ENCODE measurements around the gene ZNRF2. TPM values are rescaled to one million over a fixed set of nuclear protein-coding genes. Genes with fewer than 3 reads are reported as not detected.

Gene ZNRF2
- total RNA-seq, 3 donors from 2014 or later (not counting 1 experiment from before 2014, with no cell fraction given): 35.0 to 43.7 (median 36.3) TPM

- Histone ChIP-seq H3K27ac (ENCODE audit: low read length) (no peak overlapping the region), H3K27me3 (ENCODE audit: control insufficient read depth, insufficient read depth, low read length) (no peaks in the 10 kb centered on the region), H3K9me3 (ENCODE audit: control insufficient read depth, insufficient read depth, low read length) (no peaks in the 10 kb centered on the region), H3K4me1 (ENCODE audit: control insufficient read depth, insufficient read depth, low read length) (no peaks in the 10 kb centered on the region), H3K36me3 (ENCODE audit: control insufficient read depth, insufficient read depth, low read length) (peaks cover 4% of the 10 kb centered on the region), H3K4me3 (ENCODE audit: low read length) (no peak overlapping the region)
- intact Hi-C loops (cut with micrococcal nuclease): no loop called here
- DNase-seq: no peak
- TF ChIP-seq CTCF (IDR thresholded peaks at IDR 0.05): no peak
- ATAC-seq: no peak
- Mint-ChIP-seq H3K36me3 (peaks cover 7% of the 10 kb centered on the region), H3K4me3 (no peak overlapping the region), H3K27me3 (ENCODE audit: low read depth in 2 of 2) (no peaks in the 10 kb centered on the region), H3K27ac (no peak overlapping the region), H3K9me3 (no peaks in the 10 kb centered on the region), H3K4me1 (no peaks in the 10 kb centered on the region)
- WGBS (ENCODE audit: insufficient coverage): 93% methylated on average over 1 of the region's 2 CpGs
Measured at GRCh38 chr7:30405179-30405578, 120.8 kb downstream of the ZNRF2 start.

GRCh38 chr7:30406664-30407425, 122.4 kb downstream of the ZNRF2 start:
- no peaks in the 10 kb centered on the region for H3K27me3 ChIP-seq (ENCODE audit: control insufficient read depth, insufficient read depth, low read length)
- ATAC-seq (no peak), DNase-seq (no peak)
- intact Hi-C loops (cut with micrococcal nuclease): no loop called here
- TF ChIP-seq CTCF (IDR thresholded peaks at IDR 0.05): no peak
- H3K4me1 Mint-ChIP-seq: no peaks in the 10 kb centered on the region
- H3K4me1 ChIP-seq (ENCODE audit: control insufficient read depth, insufficient read depth, low read length): no peaks in the 10 kb centered on the region
- no peak overlapping the region for H3K27ac Mint-ChIP-seq
- no peaks in the 10 kb centered on the region for H3K9me3 Mint-ChIP-seq
- H3K36me3 Mint-ChIP-seq: peaks cover 7% of the 10 kb centered on the region
- no peak overlapping the region for H3K27ac ChIP-seq (ENCODE audit: low read length)
- peaks cover 4% of the 10 kb centered on the region for H3K36me3 ChIP-seq (ENCODE audit: control insufficient read depth, insufficient read depth, low read length)
- no peaks in the 10 kb centered on the region for H3K27me3 Mint-ChIP-seq (ENCODE audit: low read depth in 2 of 2)
- 98% methylated on average over 12 of the region's 13 CpGs for WGBS (ENCODE audit: insufficient coverage)
- no peaks in the 10 kb centered on the region for H3K9me3 ChIP-seq (ENCODE audit: control insufficient read depth, insufficient read depth, low read length)
- no peak overlapping the region for H3K4me3 Mint-ChIP-seq
- H3K4me3 ChIP-seq (ENCODE audit: low read length): no peak overlapping the region

GRCh38 chr7:30411173-30411572, 126.8 kb downstream of the ZNRF2 start:
- DNase-seq (no peak), ATAC-seq (no peak)
- H3K36me3 Mint-ChIP-seq: no peaks in the 10 kb centered on the region
- H3K4me1 Mint-ChIP-seq: no peaks in the 10 kb centered on the region
- Histone ChIP-seq H3K27ac (ENCODE audit: low read length) (no peak overlapping the region), H3K4me3 (ENCODE audit: low read length) (no peak overlapping the region), H3K27me3 (ENCODE audit: control insufficient read depth, insufficient read depth, low read length) (no peaks in the 10 kb centered on the region), H3K9me3 (ENCODE audit: control insufficient read depth, insufficient read depth, low read length) (no peaks in the 10 kb centered on the region), H3K4me1 (ENCODE audit: control insufficient read depth, insufficient read depth, low read length) (no peaks in the 10 kb centered on the region), H3K36me3 (ENCODE audit: control insufficient read depth, insufficient read depth, low read length) (no peaks in the 10 kb centered on the region)
- H3K27ac Mint-ChIP-seq: peak overlapping the region in 1 of 2 donors; percentile 18
- no peak for TF ChIP-seq CTCF (IDR thresholded peaks at IDR 0.05)
- H3K4me3 Mint-ChIP-seq: no peak overlapping the region
- H3K9me3 Mint-ChIP-seq: no peaks in the 10 kb centered on the region
- 62% methylated on average over 2 of the region's 2 CpGs for WGBS (ENCODE audit: insufficient coverage)
- no peaks in the 10 kb centered on the region for H3K27me3 Mint-ChIP-seq (ENCODE audit: low read depth in 2 of 2)
- intact Hi-C loops (cut with micrococcal nuclease): no loop called here

- H3K27me3 Mint-ChIP-seq (ENCODE audit: low read depth in 2 of 2): no peaks in the 10 kb centered on the region
- intact Hi-C loops (cut with micrococcal nuclease): loop anchor here (2.0 kb wide), 1 partner anchor 247 kb away; no protein-coding TSS in a partner anchor
- H3K4me1 Mint-ChIP-seq: no peaks in the 10 kb centered on the region
- Histone ChIP-seq H3K36me3 (ENCODE audit: control insufficient read depth, insufficient read depth, low read length) (no peaks in the 10 kb centered on the region), H3K4me3 (ENCODE audit: low read length) (no peak overlapping the region), H3K4me1 (ENCODE audit: control insufficient read depth, insufficient read depth, low read length) (no peaks in the 10 kb centered on the region), H3K9me3 (ENCODE audit: control insufficient read depth, insufficient read depth, low read length) (no peaks in the 10 kb centered on the region), H3K27me3 (ENCODE audit: control insufficient read depth, insufficient read depth, low read length) (no peaks in the 10 kb centered on the region), H3K27ac (ENCODE audit: low read length) (no peak overlapping the region)
- WGBS (ENCODE audit: insufficient coverage): 88% methylated on average over 2 of the region's 3 CpGs
- ATAC-seq (no peak), DNase-seq (no peak)
- H3K27ac Mint-ChIP-seq: peak overlapping the region in 1 of 2 donors; percentile 18
- H3K36me3 Mint-ChIP-seq: no peaks in the 10 kb centered on the region
- TF ChIP-seq CTCF (IDR thresholded peaks at IDR 0.05): no peak
- H3K9me3 Mint-ChIP-seq: no peaks in the 10 kb centered on the region
- no peak overlapping the region for H3K4me3 Mint-ChIP-seq
Measured at GRCh38 chr7:30411897-30412296, 127.5 kb downstream of the ZNRF2 start.

All from natural killer cell (primary cell).